Right cardiac atrium (tissue), 5 donors: Measurements from ENCODE around the gene PADI6. TPM values are rescaled to one million over a fixed set of nuclear protein-coding genes. Genes with fewer than 3 reads are reported as not detected.
"Not testable (repeated sequence)": the region's sequence is repeated elsewhere in the genome, so short reads cannot be mapped to it uniquely, and the experiment has no call there.

Experiments used
- ATAC-seq, 2 donors: fragments of 200-7000 bp; cut with Tn5 transposase; one replicate each; pipeline versions ENCODE4 v1.8.0 to v1.9.1; 2020; ENCODE audit warnings: moderate library complexity in 2 of 2, mild to moderate bottlenecking in 1 of 2
- DNase-seq, 3 donors: peaks; one replicate each; pipeline ENCODE4 v3.0.0-alpha.2; 2020
- H3K27ac ChIP-seq: one replicate; pipeline ENCODE4 v1.5.1; 2013; ENCODE audit warnings: mild to moderate bottlenecking, low read length, control low read depth, moderate library complexity
- H3K27me3 ChIP-seq: one replicate; pipeline ENCODE4 v1.6.1; 2013; ENCODE audit not compliant: control insufficient read depth, insufficient read depth
- H3K4me1 ChIP-seq: one replicate; pipeline ENCODE4 v1.6.1; 2013; ENCODE audit warnings: low read length; ENCODE audit not compliant: control insufficient read depth, insufficient read depth
- H3K4me3 ChIP-seq: one replicate; pipeline ENCODE4 v1.5.1; 2013; ENCODE audit warnings: low read length, control low read depth
- H3K9me3 ChIP-seq: one replicate; pipeline ENCODE4 v1.6.1; 2013; ENCODE audit warnings: low read length; ENCODE audit not compliant: control insufficient read depth
- WGBS: extraction: QIAGEN DNeasy Blood & Tissue Kit; methylation state at CpG from one replicate; pipeline ENCODE4 v1.1.7; 2013; 5-methylcytosine and 5-hydroxymethylcytosine counted together
- intact Hi-C, 4 donors: fragments of 100-400 bp; cut with DNase I; formaldehyde crosslinking; loops; one replicate each; pipeline versions ENCODE4 v1.11.0 to v1.14.0; 2022 to 2023
- polyA plus RNA-seq: library from polyadenylated mRNA; stranded (reverse); fragments of 200-250 nt; gene quantifications from one replicate; pipeline ENCODE4 v1.2.3, GENCODE V29; 2013
- total RNA-seq, 4 donors: library from RNA; stranded (reverse); fragmentation: NEBNext Ultra II Directional; extraction: Animal tissue kit (Norgen Biotek cat#: 25700); gene quantifications; one replicate each; pipeline ENCODE4 v1.2.1, GENCODE V29; 2021
- donor health status: healthy with polysubstance abuse.
- donor health status: DM: no; HTN: yes; CAD: no.
- donor health status: DM: no; HTN: no; CAD: no.
- donor health status: DM: no; HTN: yes; CAD: no; lungs with severe emphysema.
- donor health status: DM: yes; HTN: yes; CAD: no.

The PADI6 gene
- total and polyA plus RNA-seq, 5 donors: not detected

DNA sequence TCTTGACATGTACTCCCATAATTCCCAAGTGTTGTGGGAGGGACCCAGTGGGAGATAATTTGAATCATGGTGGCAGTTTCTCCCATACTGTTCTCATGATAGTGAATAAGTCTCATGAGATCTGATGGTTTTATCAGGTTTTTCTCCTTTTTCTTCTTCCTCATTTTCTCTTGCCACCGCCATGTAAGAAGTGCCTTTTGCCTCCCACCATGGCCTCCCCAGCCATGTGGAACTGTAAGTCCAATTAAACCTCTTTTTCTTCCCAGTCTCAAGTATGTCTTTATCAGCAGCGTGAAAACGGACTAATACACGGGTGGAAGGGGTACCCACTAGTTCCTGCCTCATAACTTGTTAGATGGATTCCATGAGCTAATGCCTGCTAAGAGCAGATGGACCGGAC is 26.5 kb upstream of the PADI6 start:
- H3K9me3 ChIP-seq, ATAC-seq, intact Hi-C loops, H3K4me1 ChIP-seq, DNase-seq, H3K27ac ChIP-seq, H3K4me3 ChIP-seq, H3K27me3 ChIP-seq: not testable (repeated sequence)
- 82% methylated on average over 5 of the region's 5 CpGs for whole genome bisulfite sequencing

DNA sequence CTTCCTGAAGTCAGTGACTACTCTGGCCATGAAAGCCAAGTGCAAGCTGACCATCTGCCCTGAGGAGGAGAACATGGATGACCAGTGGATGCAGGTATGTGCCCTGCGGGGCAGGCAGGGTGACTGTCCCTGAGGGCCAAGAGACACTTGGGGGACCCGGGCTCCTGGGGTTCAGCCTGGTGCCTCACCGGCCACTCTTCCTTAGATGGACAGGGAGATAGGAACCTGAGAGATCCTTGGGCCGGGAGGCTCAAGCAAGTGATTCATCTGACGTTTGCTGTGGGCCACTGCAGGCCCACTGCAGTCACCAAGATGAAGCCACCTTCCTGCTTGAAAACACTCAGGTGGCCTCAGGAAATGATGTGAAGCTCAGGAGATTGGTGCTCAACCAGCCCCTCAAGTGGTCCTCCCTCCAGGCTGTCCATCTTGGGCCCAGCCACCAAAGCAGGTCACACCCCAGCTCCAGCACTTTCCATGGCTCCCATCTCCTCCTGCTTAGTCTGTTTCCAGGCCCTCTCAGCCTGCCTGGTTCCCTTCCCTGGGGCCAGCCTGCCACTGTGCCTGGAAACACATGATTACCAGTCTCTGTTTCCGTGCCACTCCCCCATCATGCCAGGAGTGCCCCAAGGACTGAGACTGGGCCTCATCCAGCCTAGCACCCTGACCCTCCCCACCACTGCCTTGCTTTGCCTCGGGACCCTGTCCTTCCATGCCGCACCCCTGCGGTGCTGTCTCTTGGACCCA is 25.8 kb upstream of the PADI6 start:
- no peak overlapping the region for H3K4me3 ChIP-seq
- no peak overlapping the region for H3K27ac ChIP-seq
- ATAC-seq (no peak), DNase-seq (no peak)
- no peaks in the 10 kb centered on the region for H3K4me1 ChIP-seq
- 81% methylated on average over 9 of the region's 9 CpGs for WGBS
- H3K27me3 ChIP-seq: no peaks in the 10 kb centered on the region
- intact Hi-C loops: no loop called here
- no peaks in the 10 kb centered on the region for H3K9me3 ChIP-seq

GRCh38 chr1:17347769-17348592 is 24.0 kb upstream of the PADI6 start:
- Histone ChIP-seq H3K27ac (no peak overlapping the region), H3K9me3 (no peaks in the 10 kb centered on the region), H3K4me1 (no peaks in the 10 kb centered on the region), H3K4me3 (no peak overlapping the region), H3K27me3 (no peaks in the 10 kb centered on the region)
- intact Hi-C loops: no loop called here
- WGBS: 69% methylated on average over 19 of the region's 19 CpGs
- ATAC-seq: no peak
- no peak for DNase-seq

DNA sequence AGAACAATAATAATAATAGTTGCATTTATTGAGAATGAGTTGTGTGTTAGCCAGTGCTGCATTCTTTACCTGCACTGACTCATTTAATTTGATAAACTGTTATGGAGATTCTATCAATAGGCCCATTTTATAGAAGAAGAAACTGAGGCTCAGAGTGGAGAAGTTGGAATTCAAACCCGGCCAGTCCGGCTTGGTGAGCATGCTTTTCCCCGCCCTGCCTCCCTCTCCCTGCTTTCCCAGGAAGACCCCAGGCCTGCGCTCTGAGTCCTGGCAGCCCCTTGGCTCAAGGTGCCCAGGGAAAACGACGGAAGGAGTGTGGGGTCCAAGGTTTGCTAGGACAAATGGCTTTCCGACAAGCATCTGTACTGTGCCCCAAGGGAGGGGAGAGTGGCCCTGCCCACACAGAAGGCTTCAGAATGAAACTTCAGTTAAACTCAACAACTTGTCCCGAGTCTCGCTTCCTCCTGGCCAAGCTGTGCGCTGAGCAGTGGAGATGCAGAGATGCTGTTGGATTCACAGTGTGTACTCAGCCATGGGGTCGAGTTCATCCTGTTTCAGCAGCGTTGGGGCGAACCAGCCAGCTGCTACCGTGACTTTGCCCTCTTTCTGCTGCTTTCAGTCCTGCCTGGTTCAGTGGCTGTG is 23.3 kb upstream of the PADI6 start:
- no peaks in the 10 kb centered on the region for H3K27me3 ChIP-seq
- H3K9me3 ChIP-seq: no peaks in the 10 kb centered on the region
- no peak overlapping the region for H3K27ac ChIP-seq
- 67% methylated on average over 14 of the region's 14 CpGs for WGBS
- DNase-seq (no peak), ATAC-seq (no peak)
- intact Hi-C loops: no loop called here
- H3K4me3 ChIP-seq: no peak overlapping the region
- H3K4me1 ChIP-seq: no peaks in the 10 kb centered on the region

DNA sequence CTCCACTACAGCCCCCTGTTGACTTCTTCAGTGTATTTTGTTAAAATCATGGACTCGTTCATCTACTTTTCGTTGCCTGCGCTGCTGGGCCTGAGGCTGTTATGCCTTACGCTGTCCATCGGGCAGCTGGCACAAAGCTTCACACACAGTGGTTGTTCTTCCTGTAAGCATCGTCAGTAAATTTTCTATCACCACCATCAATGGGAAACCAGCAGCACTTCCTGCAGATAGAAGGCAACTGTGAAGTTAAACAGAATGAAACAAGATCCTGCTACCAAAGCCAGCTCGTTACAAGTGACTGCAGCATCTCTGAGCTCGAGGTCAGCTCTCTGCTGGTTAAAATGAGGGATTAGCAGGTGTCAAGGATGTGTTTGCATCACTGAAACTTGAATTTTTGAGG is 21.9 kb upstream of the PADI6 start:
- 44% methylated on average over 8 of the region's 8 CpGs for WGBS

DNA sequence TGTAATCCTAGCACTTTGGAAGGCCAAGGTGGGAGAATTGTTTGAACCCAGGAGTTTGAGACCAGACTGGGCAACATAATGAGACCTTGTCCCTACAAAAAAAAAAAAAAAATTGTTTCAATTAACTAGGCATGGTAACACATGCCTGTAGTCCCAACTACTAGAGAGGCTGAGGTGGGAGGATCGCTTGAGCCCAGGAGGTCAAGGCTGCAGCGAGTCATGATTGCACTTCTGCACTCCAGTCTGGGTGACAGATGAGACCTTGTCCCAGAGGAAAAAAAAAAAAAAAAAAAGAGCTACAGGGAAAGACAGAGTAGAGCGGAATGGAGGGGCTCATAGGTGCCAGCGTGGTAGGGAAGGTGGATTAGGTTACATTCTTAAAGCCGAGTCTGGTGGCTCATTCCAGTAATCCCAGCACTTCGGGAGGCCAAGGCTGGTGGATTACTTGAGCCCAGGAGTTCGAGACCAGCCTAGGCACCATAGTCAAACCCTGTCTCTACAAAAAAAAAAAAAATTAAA is 21.0 kb upstream of the PADI6 start:
- no peaks in the 10 kb centered on the region for H3K9me3 ChIP-seq
- no peak overlapping the region for H3K4me3 ChIP-seq
- H3K27me3 ChIP-seq: no peaks in the 10 kb centered on the region
- H3K27ac ChIP-seq: no peak overlapping the region
- H3K4me1 ChIP-seq: no peaks in the 10 kb centered on the region
- intact Hi-C loops: no loop called here
- DNase-seq (no peak), ATAC-seq (no peak)
- 79% methylated on average over 7 of the region's 7 CpGs for WGBS

More for the DNA sequence above, 21.9 kb upstream of the PADI6 start:
- no peak for ATAC-seq
- no peak for DNase-seq
- Histone ChIP-seq H3K9me3 (no peaks in the 10 kb centered on the region), H3K27ac (no peak overlapping the region), H3K4me1 (no peaks in the 10 kb centered on the region), H3K27me3 (no peaks in the 10 kb centered on the region), H3K4me3 (no peak overlapping the region)
- intact Hi-C loops: no loop called here

DNA sequence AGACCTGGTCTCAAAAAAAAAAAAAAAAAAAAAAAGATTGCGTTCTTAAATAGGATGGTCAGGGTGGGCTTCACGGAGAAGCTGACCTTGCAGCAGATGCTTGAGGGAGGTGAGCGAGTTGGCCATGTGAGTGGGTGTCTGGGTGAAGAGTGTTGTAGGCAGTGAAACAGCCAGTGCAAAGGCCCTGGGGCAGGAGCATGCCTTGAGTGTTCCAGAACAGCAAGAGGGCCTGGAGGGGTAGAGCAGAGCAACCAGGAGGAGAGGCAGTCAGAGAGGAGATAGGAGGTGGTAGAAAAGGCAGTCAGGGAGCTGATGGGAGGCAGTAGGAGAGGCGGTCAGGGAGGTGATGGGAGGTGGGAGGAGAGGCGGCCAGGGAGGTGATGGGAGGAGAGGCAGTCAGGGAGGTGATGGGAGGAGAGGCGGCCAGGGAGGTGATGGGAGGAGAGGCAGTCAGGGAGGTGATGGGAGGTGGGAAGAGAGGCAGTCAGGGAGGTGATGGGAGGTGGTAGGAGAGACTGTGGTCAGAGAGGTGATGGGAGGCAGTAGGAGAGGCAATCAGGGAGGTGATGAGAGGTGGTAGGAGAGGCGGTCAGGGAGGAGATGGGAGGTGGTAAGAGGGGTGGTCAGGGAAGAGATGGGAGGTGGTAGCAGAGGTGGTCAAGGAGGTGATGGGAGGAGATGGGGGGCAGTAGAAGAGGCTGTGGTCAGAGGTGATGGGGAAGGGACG is 20.2 kb upstream of the PADI6 start:
- intact Hi-C loops: no loop called here
- Histone ChIP-seq H3K27me3 (no peaks in the 10 kb centered on the region), H3K9me3 (no peaks in the 10 kb centered on the region), H3K4me1 (no peaks in the 10 kb centered on the region), H3K27ac (no peak overlapping the region), H3K4me3 (no peak overlapping the region)
- no peak for DNase-seq
- no peak for ATAC-seq
- 76% methylated on average over 8 of the region's 8 CpGs for WGBS

- WGBS: 46% methylated on average over 8 of the region's 8 CpGs
These were observed 19.5 kb upstream of the PADI6 start for GRCh38 chr1:17352419-17352909.

DNA sequence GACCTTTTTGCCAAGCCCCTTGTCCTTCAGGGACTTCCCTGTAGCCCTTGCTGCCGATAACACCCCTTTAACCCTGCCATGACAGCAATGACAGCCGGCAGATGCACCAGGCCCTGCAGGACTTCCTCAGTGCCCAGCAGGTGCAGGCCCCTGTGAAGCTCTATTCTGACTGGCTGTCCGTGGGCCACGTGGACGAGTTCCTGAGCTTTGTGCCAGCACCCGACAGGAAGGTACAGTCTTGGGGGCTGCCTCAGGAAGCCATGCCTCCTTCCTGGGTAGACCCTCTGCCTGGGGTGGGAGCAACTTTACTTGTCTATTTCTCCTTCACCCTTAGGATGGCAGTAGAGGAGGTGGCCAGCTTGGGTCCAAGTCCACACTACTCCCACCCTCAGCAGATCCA is 16.1 kb upstream of the PADI6 start:
- no peaks in the 10 kb centered on the region for H3K9me3 ChIP-seq
- H3K27ac ChIP-seq: no peak overlapping the region
- intact Hi-C loops: no loop called here
- DNase-seq (no peak), ATAC-seq (no peak)
- H3K4me1 ChIP-seq: no peaks in the 10 kb centered on the region
- no peak overlapping the region for H3K4me3 ChIP-seq
- 55% methylated on average over 6 of the region's 6 CpGs for WGBS
- no peaks in the 10 kb centered on the region for H3K27me3 ChIP-seq

More at GRCh38 chr1:17352419-17352909, 19.5 kb upstream of the PADI6 start:
- Histone ChIP-seq H3K9me3 (no peaks in the 10 kb centered on the region), H3K27me3 (no peaks in the 10 kb centered on the region), H3K27ac (no peak overlapping the region), H3K4me3 (no peak overlapping the region), H3K4me1 (no peaks in the 10 kb centered on the region)
- intact Hi-C loops: no loop called here
- DNase-seq (no peak), ATAC-seq (no peak)

GRCh38 chr1:17356387-17357026 is 15.5 kb upstream of the PADI6 start:
- no peaks in the 10 kb centered on the region for H3K4me1 ChIP-seq
- H3K27me3 ChIP-seq: no peaks in the 10 kb centered on the region
- no peaks in the 10 kb centered on the region for H3K9me3 ChIP-seq
- intact Hi-C loops: no loop called here
- 52% methylated on average over 12 of the region's 12 CpGs for WGBS
- DNase-seq (no peak), ATAC-seq (no peak)
- no peak overlapping the region for H3K27ac ChIP-seq
- no peak overlapping the region for H3K4me3 ChIP-seq
